ENCODE results near the gene KRT8. TPM values are rescaled to one million over a fixed set of nuclear protein-coding genes. Genes with fewer than 3 reads are reported as not detected.
"Not testable (repeated sequence)": the region's sequence is repeated elsewhere in the genome, so short reads cannot be mapped to it uniquely, and the experiment has no call there.

KRT8 gene
- polyA plus RNA-seq (ENCODE audit: insufficient read length in 10 of 10) = 10 to 100 TPM in 2 of 10 donors, 1 to 10 TPM in 8; 1.7 to 28.7 (median 3.8) TPM
- long read RNA-seq, donor 1 = 0 reads
- long read RNA-seq, donor 2 = 0 reads
- long read RNA-seq, donor 3 = 0 reads
- long read RNA-seq, donor 4 = 0 reads
- long read RNA-seq, donor 5, partial matches to known transcripts = 113 of 113 reads
- long read RNA-seq, donor 5, other reads (novel, unspliced or antisense) = 0 of 113 reads
- long read RNA-seq, donor 6, partial matches to known transcripts = 27 of 27 reads
- long read RNA-seq, donor 6, other reads (novel, unspliced or antisense) = 0 of 27 reads
- long read RNA-seq, donor 7 = 0 reads
- long read RNA-seq, donor 8, partial matches to known transcripts = 24 of 24 reads
- long read RNA-seq, donor 8, other reads (novel, unspliced or antisense) = 0 of 24 reads
- long read RNA-seq, donor 9, partial matches to known transcripts = 8 of 8 reads
- long read RNA-seq, donor 9, other reads (novel, unspliced or antisense) = 0 of 8 reads

GRCh38 chr12:52904509-52905300 lies at the start of gene KRT8:
Gene KRT8 (minus strand): TSS chr12:52905076. CDS start chr12:52904981, 95 bp downstream.
- not testable (repeated sequence) for DNase-seq

DNA sequence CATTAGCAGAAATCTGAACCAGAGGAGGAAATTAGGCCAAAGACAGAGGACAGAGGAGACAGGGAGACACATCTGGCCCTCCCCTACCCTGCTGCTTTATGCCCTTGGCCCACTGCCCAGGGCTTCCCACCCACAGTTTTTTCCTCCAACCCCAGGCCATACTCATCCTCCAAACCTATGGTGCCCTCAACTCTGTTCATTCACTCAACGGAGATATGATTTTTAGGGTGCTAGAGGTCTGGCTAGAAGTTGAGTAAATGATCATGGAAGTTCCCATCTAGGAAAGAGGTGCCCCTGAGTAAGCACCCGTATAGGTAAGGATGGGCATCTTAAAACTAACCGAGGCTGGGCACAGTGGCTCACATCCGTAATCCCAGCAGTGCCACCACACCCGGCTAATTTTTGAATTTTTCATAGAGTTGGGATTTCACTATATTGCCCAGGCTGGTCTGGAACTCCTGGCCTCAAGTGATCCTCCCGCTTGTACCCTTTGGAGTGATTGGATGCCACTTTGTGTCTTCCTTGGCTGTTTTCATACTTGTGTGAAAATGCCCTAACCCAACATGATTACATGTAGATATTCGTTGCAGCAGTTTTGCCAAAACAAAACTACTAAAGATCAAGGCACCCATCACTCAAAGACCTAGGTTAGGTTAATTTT lies 48.4 kb upstream of the KRT8 start:
- no peak for DNase-seq

DNA sequence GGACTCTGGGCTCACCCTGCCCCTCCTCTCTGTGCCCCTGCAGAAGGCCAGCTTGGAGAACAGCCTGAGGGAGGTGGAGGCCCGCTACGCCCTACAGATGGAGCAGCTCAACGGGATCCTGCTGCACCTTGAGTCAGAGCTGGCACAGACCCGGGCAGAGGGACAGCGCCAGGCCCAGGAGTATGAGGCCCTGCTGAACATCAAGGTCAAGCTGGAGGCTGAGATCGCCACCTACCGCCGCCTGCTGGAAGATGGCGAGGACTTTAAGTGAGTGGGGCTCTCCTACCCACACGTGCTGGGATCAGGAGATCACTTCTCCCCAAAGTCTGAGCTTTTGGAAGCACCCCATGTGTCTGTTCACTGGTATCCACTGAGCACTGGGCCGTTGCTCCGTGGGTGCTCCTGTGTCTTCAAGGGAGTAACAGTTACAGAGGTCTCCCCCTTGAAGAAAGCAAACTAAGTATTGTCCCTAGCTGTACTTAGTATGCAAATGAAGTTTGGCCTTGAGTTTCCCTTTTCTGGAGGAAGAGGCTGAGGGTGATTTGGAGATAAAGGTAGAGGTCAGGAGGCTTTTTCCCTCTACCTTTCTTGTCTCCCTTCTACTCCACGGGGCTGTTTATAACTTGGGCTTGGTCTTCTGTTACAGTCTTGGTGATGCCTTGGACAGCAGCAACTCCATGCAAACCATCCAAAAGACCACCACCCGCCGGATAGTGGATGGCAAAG lies 47.4 kb upstream of the KRT8 start:
- DNase-seq = no peak

DNA sequence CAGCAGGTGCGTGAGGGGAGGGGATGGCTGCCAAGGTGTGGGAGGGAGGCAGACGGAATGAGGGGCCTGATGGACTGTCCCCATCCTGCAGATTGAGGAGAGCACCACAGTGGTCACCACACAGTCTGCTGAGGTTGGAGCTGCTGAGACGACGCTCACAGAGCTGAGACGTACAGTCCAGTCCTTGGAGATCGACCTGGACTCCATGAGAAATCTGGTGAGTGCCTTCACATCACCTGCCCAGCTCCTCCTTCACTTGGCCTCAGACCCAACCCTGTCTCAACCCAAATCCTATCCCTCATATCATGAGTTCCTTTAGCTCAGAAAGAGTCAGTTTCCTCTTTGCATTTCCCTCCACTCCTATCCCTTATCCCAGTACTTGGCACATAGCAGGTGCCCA lies 46.8 kb upstream of the KRT8 start:
- DNase-seq = no peak

- no peak for DNase-seq
These were observed 46.2 kb upstream of the KRT8 start for GRCh38 chr12:52951126-52951525.

DNA sequence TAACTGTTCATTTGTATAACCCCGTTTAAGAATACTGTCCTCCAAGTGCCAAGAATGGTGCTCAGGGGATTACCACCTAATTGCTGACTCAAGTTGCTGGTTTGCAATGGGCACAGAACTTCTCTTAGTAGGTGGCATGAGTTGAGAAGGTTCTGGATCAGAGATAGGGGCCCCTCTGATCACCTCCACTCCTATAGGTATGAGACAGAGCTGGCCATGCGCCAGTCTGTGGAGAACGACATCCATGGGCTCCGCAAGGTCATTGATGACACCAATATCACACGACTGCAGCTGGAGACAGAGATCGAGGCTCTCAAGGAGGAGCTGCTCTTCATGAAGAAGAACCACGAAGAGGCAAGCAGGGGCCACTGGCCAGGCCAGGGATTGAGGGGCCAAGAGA lies 45.7 kb upstream of the KRT8 start:
- no peak for DNase-seq

DNA sequence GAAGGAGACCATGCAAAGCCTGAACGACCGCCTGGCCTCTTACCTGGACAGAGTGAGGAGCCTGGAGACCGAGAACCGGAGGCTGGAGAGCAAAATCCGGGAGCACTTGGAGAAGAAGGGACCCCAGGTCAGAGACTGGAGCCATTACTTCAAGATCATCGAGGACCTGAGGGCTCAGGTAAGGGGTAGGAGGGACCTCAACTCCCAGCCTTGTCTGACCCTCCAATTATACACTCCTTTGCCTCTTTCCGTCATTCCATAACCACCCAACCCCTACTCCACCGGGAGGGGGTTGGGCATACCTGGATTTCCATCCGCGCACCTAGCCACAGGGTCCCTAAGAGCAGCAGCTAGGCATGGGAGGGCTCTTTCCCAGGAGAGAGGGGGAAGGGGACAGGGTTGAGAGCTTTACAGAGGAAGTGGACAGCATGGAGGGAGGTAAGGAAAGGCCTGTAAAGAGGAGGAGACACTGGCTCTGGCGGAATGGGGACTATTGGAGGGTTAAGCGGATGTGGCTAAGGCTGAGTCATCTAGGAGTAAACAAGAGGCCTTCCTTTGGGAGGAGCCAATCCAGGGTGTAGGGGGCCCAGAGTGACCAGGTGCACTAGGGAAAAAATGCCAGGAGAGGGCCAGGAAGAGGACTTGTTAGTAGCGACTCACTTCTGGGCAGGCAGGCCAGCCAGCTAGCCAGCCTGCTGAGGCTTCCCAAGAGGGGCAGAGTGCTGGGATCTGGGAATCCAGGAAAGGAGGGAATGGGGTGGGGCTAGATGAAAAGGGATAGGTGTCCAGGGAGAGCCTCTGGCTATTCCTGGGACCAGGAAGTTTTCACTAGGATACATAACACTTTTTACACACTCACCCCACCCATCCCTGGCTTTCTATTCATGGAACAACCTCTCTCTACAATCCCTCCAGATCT lies 44.8 kb upstream of the KRT8 start:
- DNase-seq = peak in 1 of 3 donors; percentile 49

GRCh38 chr12:52947738-52948423 lies 43.0 kb upstream of the KRT8 start:
- DNase-seq = no peak

DNA sequence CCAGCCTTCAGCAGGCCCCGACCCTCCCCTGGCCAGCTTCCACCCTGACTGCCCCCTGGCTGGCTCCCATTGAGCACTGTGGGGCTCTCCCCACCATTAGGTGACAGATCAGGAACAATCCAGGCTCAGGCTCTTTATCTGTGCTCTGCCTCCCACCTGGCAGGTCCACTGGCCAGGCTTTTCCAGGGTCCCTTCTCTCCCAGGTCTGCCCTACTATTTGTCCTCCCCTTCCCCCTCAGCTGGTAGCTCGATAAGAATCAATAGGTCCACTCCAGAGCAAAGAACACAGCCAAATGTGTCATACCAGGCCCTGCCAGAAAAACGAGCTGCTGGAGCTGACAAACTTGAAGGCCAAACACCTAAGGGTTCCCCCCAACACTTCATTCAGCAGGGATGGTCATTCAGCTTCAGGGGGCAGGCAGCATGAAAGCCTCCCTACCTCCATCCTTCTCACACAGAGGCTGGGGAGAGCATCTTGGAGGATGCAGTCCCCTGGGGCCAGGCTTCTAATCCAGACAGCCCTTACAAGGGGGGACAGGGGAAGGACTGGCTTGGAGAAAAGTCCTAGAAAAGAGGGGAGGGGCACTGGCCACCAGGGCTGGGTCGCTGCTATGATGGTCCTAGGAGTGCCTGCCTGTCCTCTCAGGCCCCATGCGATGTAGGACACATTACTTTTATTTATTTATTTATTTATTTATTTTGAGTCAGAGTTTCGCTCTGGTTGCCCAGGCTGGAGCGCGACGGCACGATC lies 42.1 kb upstream of the KRT8 start:
- DNase-seq = no peak

- no peak for DNase-seq
These were observed 41.5 kb upstream of the KRT8 start for GRCh38 chr12:52946334-52946733.

DNA sequence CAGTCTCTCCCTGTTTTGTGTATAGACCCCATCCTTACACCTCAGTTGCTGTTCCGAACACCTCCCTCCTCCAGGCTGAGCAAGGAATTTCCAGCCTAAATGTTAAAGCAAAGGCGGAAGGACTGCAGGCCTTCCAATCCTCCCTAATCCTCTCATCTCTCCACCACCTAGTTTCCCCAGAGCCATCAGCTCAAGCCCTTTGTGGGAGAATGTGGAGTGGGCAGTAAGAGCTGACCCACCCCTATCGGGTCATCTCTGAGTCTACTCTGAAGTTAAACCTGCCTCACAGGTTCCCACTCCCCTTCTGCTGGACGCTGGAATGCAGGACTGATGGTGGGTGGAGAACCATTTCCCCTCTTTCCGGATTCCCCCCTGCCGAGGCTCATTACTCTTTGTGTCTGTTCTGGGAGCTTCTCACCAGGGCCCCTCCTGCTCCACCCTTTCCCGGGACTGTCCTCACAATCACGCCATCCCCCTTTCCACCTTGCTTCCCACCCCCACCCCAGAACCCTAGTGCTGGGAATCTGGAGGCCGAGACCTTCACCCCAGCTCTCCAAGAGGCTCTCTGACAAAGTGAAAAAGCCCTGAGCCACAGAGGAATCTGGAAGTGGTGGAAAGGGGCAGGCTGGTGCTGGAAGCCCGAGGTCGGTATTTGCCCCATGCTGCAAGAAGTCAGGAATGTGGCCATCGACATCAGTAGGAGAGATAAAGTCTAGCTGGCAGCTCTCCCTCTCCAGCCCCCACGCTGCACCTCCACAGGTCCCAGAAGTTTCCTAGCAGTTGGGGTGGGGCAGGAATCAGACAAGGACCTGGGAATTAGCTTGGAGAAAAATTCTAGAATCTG lies 40.7 kb upstream of the KRT8 start:
- no peak for DNase-seq

- no peak for DNase-seq
These were observed 40.0 kb upstream of the KRT8 start for GRCh38 chr12:52944683-52945388.

DNA sequence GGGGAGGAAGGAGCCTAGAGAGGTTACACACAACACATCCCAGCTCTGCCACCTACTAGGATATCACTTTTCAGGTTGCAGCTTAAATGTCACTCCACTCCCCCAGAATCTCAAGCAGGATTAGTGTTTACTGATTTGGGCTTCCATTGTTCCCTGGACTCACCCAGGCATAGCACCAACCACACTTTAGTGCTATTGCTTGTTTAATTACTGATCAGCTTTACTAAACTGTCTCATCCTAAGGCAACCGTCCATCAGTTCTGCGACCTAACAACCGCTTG lies 38.0 kb upstream of the KRT8 start:
- no peak for DNase-seq

GRCh38 chr12:52942066-52942900 lies 37.4 kb upstream of the KRT8 start:
- no peak for DNase-seq

- DNase-seq = no peak
These were observed 24.7 kb upstream of the KRT8 start for GRCh38 chr12:52929538-52929937.

- no peak for DNase-seq
These were observed 23.1 kb upstream of the KRT8 start for GRCh38 chr12:52927964-52928363.

All from muscle of back (tissue), 13 donors.